WTC11 (cell line): ENCODE results near the gene ITPR3.

ENCODE experiments used
- AFF4 ChIP-seq: sonication (generic); formaldehyde crosslinking; IDR thresholded peaks from 2 replicates; pipeline ENCODE4 v1.8.1; 2023; ENCODE audit warnings: mild to moderate bottlenecking, missing genetic modification reagents, borderline replicate concordance
- CREB1 ChIP-seq: sonication (generic); formaldehyde crosslinking; IDR thresholded peaks from 2 replicates; pipeline ENCODE4 v1.8.0; 2023; ENCODE audit warnings: mild to moderate bottlenecking, missing genetic modification reagents
- CTCF ChIP-seq: fragments of 200-600 bp; IDR thresholded peaks from 2 replicates; pipeline ENCODE4 v1.8.0; 2022; ENCODE audit warnings: antibody characterized with exemption
- E2F4 ChIP-seq: sonication (generic); formaldehyde crosslinking; IDR thresholded peaks from 2 replicates; pipeline ENCODE4 v1.8.1; 2022; ENCODE audit warnings: low read depth, mild to moderate bottlenecking, moderate library complexity, missing genetic modification reagents, borderline replicate concordance
- ELF4 ChIP-seq: sonication (generic); formaldehyde crosslinking; IDR thresholded peaks from 2 replicates; pipeline ENCODE4 v1.8.1; 2022; ENCODE audit warnings: low read depth, mild to moderate bottlenecking, moderate library complexity, missing genetic modification reagents
- NFATC4 ChIP-seq: fragments of 250-450 bp; sonication (Bioruptor Pico); IDR thresholded peaks from 2 replicates; pipeline ENCODE4 v1.9.0; 2021; ENCODE audit warnings: mild to moderate bottlenecking
- SP1 ChIP-seq: sonication (generic); formaldehyde crosslinking; conservative IDR thresholded peaks from 2 replicates; pipeline ENCODE4 v1.8.1; 2022; ENCODE audit warnings: missing genetic modification reagents
- TEAD4 ChIP-seq: sonication (generic); formaldehyde crosslinking; IDR thresholded peaks from 2 replicates; pipeline ENCODE4 v1.8.0; 2022; ENCODE audit warnings: mild to moderate bottlenecking, missing genetic modification reagents
- USF2 ChIP-seq: sonication (generic); formaldehyde crosslinking; IDR thresholded peaks from 2 replicates; pipeline ENCODE4 v1.8.1; 2023; ENCODE audit warnings: mild to moderate bottlenecking, missing genetic modification reagents, moderate library complexity
- ZNF121 ChIP-seq: sonication (generic); formaldehyde crosslinking; IDR thresholded peaks from 2 replicates; pipeline ENCODE4 v1.8.0; 2023; ENCODE audit warnings: missing genetic modification reagents

GRCh38 chr6:33744895-33745546 is 123.9 kb downstream of the ITPR3 start:
- TF ChIP-seq ZNF121 (CRISPR knock-in tag) (no peak), CTCF (no peak), ELF4 (no peak), AFF4 (CRISPR knock-in tag) (no peak), TEAD4 (no peak), USF2 (CRISPR knock-in tag) (no peak), E2F4 (CRISPR knock-in tag) (no peak), NFATC4 (CRISPR knock-in tag) (no peak), SP1 (CRISPR knock-in tag) (no peak), CREB1 (no peak)
